Stimulated activated CD8-positive, alpha-beta memory T cell treated with anti-CD3 and anti-CD28 coated beads, Interleukin-2, amount 100 ng/mL, for 1 hour (primary cell): ENCODE data around the gene USP37.

Experiments
- DNase-seq, 2 donors: peaks; one replicate each; pipeline ENCODE4 v3.0.0-alpha.2; 2020; ENCODE audit warnings: low read depth in 2 of 2

The USP37 gene

GRCh38 chr2:218402491-218402901 lies 165.7 kb downstream of the USP37 start:
- no peak for DNase-seq

DNA sequence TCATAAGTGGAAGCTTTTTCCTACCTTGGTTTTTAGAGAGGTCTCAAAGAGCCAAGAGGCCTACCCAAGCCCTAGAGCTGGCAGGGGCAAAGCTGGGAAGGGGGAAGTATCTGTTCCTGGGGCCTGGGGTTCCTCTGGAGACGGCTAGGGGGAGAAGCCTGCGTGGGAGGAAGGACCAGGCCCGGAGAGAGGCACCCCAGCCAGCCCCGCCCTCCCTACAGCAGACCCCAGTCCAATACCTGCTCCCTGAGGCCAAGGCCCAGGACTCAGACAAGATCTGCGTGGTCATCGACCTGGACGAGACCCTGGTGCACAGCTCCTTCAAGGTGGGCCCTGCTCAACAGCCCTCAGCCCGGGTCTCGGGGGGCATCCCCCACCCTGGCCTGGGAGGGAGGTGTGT lies 166.3 kb downstream of the USP37 start:
- no peak for DNase-seq

DNA sequence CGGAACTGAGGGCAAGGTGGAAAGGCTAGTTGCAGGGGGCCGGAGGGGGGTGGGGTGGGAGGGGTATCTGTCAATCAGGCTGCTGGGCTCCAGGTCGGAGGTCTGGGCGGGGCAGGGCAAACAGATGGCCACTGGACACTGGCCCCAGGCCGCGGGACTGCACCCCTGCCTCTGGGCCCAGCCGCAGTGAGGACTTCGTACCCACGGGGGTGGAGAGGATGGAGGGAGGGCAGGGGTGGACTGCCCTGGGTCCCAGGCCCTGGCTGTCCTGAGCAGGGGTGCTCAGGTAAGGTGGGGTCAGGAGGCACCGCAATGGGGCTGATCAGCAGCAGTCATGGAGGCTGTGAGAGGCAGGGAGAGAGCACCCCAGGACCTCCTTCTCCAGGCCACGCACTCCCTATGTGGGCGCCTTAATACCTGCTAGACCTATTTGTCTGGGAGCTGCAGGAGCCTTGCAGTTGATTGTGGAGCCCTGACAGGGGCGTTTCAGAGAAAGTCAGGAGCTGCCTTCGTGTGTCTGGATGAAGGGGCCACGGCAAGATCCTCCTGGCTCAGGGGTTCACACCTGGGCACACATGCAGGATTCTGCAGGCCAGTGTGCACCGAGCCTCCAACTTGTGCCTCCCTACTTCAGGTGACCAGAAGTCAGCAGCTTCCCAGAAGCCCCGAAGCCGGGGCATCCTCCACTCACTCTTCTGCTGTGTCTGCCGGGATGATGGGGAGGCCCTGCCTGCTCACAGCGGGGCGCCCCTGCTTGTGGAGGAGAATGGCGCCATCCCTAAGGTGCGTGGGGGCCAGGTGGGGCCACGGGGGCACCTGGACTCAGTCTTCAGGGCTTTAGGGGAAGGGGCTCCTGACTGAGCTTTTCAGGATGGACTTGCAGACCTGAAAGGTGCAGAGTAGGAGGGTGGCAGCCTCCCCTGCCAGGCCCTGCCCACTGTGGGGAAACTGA lies 166.9 kb downstream of the USP37 start:
- DNase-seq, result no peak
